Stimulated activated naive CD8-positive, alpha-beta T cell treated with anti-CD3 and anti-CD28 coated beads, Interleukin-15, Interleukin-2, amounts not matched to agents 100 ng/mL and 50 ng/mL, for 24 hours (primary cell): ENCODE data around the gene TPSB2.

Experiments used
- H3K27ac Mint-ChIP-seq: one replicate; pipeline ENCODE4 v1.8.0; 2021; ENCODE audit warnings: mild to moderate bottlenecking, mixed read lengths
- H3K27me3 Mint-ChIP-seq: one replicate; pipeline ENCODE4 v1.8.0; 2021; ENCODE audit warnings: mixed read lengths
- H3K36me3 Mint-ChIP-seq: one replicate; pipeline ENCODE4 v1.8.0; 2021; ENCODE audit warnings: low read depth, mixed read lengths
- H3K4me1 Mint-ChIP-seq: one replicate; pipeline ENCODE4 v1.8.0; 2021; ENCODE audit warnings: low read depth, mixed read lengths
- H3K4me3 Mint-ChIP-seq: one replicate; pipeline ENCODE4 v1.8.0; 2021; ENCODE audit warnings: mild to moderate bottlenecking, mixed read lengths
- H3K9me3 Mint-ChIP-seq: one replicate; pipeline ENCODE4 v1.8.0; 2021; ENCODE audit warnings: mixed read lengths

The TPSB2 gene

GRCh38 chr16:1220841-1221627, 8.9 kb downstream of the TPSB2 start:
- no peak overlapping the region for H3K4me3 Mint-ChIP-seq
- no peak overlapping the region for H3K27ac Mint-ChIP-seq
- H3K4me1 Mint-ChIP-seq = no peaks in the 10 kb centered on the region
- H3K9me3 Mint-ChIP-seq = no peaks in the 10 kb centered on the region
- no peaks in the 10 kb centered on the region for H3K27me3 Mint-ChIP-seq
- H3K36me3 Mint-ChIP-seq = no peaks in the 10 kb centered on the region

- Mint-ChIP-seq H3K36me3 (no peaks in the 10 kb centered on the region), H3K9me3 (no peaks in the 10 kb centered on the region), H3K27me3 (no peaks in the 10 kb centered on the region), H3K4me3 (no peak overlapping the region), H3K27ac (no peak overlapping the region), H3K4me1 (no peaks in the 10 kb centered on the region)
Measured at GRCh38 chr16:1220098-1220728, 9.8 kb downstream of the TPSB2 start.

GRCh38 chr16:1218930-1219611, 10.9 kb downstream of the TPSB2 start:
- Mint-ChIP-seq H3K27me3 (no peaks in the 10 kb centered on the region), H3K4me3 (no peak overlapping the region), H3K27ac (no peak overlapping the region), H3K4me1 (no peaks in the 10 kb centered on the region), H3K36me3 (no peaks in the 10 kb centered on the region), H3K9me3 (no peaks in the 10 kb centered on the region)

- Mint-ChIP-seq H3K27me3 (no peaks in the 10 kb centered on the region), H3K4me3 (no peak overlapping the region), H3K4me1 (no peaks in the 10 kb centered on the region), H3K9me3 (no peaks in the 10 kb centered on the region), H3K27ac (no peak overlapping the region), H3K36me3 (no peaks in the 10 kb centered on the region)
Measured at GRCh38 chr16:1218061-1218929, 11.7 kb downstream of the TPSB2 start.

- no peak overlapping the region for H3K4me3 Mint-ChIP-seq
- no peaks in the 10 kb centered on the region for H3K4me1 Mint-ChIP-seq
- H3K27ac Mint-ChIP-seq = no peak overlapping the region
- no peaks in the 10 kb centered on the region for H3K9me3 Mint-ChIP-seq
- H3K27me3 Mint-ChIP-seq = no peaks in the 10 kb centered on the region
- no peaks in the 10 kb centered on the region for H3K36me3 Mint-ChIP-seq
Measured at GRCh38 chr16:1217526-1217925, 12.5 kb downstream of the TPSB2 start.

GRCh38 chr16:1216681-1217400, 13.1 kb downstream of the TPSB2 start:
- H3K9me3 Mint-ChIP-seq = no peaks in the 10 kb centered on the region
- H3K27me3 Mint-ChIP-seq = no peaks in the 10 kb centered on the region
- H3K36me3 Mint-ChIP-seq = no peaks in the 10 kb centered on the region
- no peaks in the 10 kb centered on the region for H3K4me1 Mint-ChIP-seq
- H3K27ac Mint-ChIP-seq = no peak overlapping the region
- no peak overlapping the region for H3K4me3 Mint-ChIP-seq

GRCh38 chr16:1216296-1216619, 13.7 kb downstream of the TPSB2 start:
- no peaks in the 10 kb centered on the region for H3K36me3 Mint-ChIP-seq
- no peak overlapping the region for H3K4me3 Mint-ChIP-seq
- no peaks in the 10 kb centered on the region for H3K27me3 Mint-ChIP-seq
- H3K9me3 Mint-ChIP-seq = no peaks in the 10 kb centered on the region
- H3K4me1 Mint-ChIP-seq = no peaks in the 10 kb centered on the region
- H3K27ac Mint-ChIP-seq = no peak overlapping the region

- H3K36me3 Mint-ChIP-seq = no peaks in the 10 kb centered on the region
- no peak overlapping the region for H3K27ac Mint-ChIP-seq
- no peaks in the 10 kb centered on the region for H3K4me1 Mint-ChIP-seq
- no peak overlapping the region for H3K4me3 Mint-ChIP-seq
- no peaks in the 10 kb centered on the region for H3K27me3 Mint-ChIP-seq
- no peaks in the 10 kb centered on the region for H3K9me3 Mint-ChIP-seq
Measured at GRCh38 chr16:1215574-1216295, 14.2 kb downstream of the TPSB2 start.

GRCh38 chr16:1214719-1215118, 15.3 kb downstream of the TPSB2 start:
- no peaks in the 10 kb centered on the region for H3K36me3 Mint-ChIP-seq
- no peak overlapping the region for H3K4me3 Mint-ChIP-seq
- H3K4me1 Mint-ChIP-seq = no peaks in the 10 kb centered on the region
- H3K27me3 Mint-ChIP-seq = no peaks in the 10 kb centered on the region
- H3K9me3 Mint-ChIP-seq = no peaks in the 10 kb centered on the region
- no peak overlapping the region for H3K27ac Mint-ChIP-seq

- Mint-ChIP-seq H3K9me3 (no peaks in the 10 kb centered on the region), H3K36me3 (no peaks in the 10 kb centered on the region), H3K4me3 (no peak overlapping the region), H3K4me1 (no peaks in the 10 kb centered on the region), H3K27ac (no peak overlapping the region), H3K27me3 (no peaks in the 10 kb centered on the region)
Measured at GRCh38 chr16:1213796-1214372, 16.1 kb downstream of the TPSB2 start.

- H3K36me3 Mint-ChIP-seq = no peaks in the 10 kb centered on the region
- H3K4me1 Mint-ChIP-seq = no peaks in the 10 kb centered on the region
- no peak overlapping the region for H3K27ac Mint-ChIP-seq
- H3K4me3 Mint-ChIP-seq = no peak overlapping the region
- no peaks in the 10 kb centered on the region for H3K27me3 Mint-ChIP-seq
- H3K9me3 Mint-ChIP-seq = no peaks in the 10 kb centered on the region
Measured at GRCh38 chr16:1213231-1213630, 16.8 kb downstream of the TPSB2 start.

GRCh38 chr16:1212616-1213194, 17.3 kb downstream of the TPSB2 start:
- Mint-ChIP-seq H3K27ac (no peak overlapping the region), H3K4me1 (no peaks in the 10 kb centered on the region), H3K27me3 (no peaks in the 10 kb centered on the region), H3K36me3 (no peaks in the 10 kb centered on the region), H3K9me3 (no peaks in the 10 kb centered on the region), H3K4me3 (no peak overlapping the region)

- H3K4me3 Mint-ChIP-seq = no peak overlapping the region
- no peaks in the 10 kb centered on the region for H3K4me1 Mint-ChIP-seq
- H3K36me3 Mint-ChIP-seq = no peaks in the 10 kb centered on the region
- H3K27ac Mint-ChIP-seq = no peak overlapping the region
- H3K27me3 Mint-ChIP-seq = no peaks in the 10 kb centered on the region
- H3K9me3 Mint-ChIP-seq = no peaks in the 10 kb centered on the region
Measured at GRCh38 chr16:1211451-1212268, 18.3 kb downstream of the TPSB2 start.
